HG03139 (cell line): ENCODE data around the gene NCAPH2.
A peak's percentile ranks its signal among the peaks of the same experiment; 100 is the strongest.

ENCODE experiments used
- ATAC-seq: cut with Tn5 transposase; IDR thresholded peaks from one replicate; pipeline ENCODE4 v1.9.1; 2021; ENCODE audit not compliant: unreplicated experiment

Gene NCAPH2

DNA sequence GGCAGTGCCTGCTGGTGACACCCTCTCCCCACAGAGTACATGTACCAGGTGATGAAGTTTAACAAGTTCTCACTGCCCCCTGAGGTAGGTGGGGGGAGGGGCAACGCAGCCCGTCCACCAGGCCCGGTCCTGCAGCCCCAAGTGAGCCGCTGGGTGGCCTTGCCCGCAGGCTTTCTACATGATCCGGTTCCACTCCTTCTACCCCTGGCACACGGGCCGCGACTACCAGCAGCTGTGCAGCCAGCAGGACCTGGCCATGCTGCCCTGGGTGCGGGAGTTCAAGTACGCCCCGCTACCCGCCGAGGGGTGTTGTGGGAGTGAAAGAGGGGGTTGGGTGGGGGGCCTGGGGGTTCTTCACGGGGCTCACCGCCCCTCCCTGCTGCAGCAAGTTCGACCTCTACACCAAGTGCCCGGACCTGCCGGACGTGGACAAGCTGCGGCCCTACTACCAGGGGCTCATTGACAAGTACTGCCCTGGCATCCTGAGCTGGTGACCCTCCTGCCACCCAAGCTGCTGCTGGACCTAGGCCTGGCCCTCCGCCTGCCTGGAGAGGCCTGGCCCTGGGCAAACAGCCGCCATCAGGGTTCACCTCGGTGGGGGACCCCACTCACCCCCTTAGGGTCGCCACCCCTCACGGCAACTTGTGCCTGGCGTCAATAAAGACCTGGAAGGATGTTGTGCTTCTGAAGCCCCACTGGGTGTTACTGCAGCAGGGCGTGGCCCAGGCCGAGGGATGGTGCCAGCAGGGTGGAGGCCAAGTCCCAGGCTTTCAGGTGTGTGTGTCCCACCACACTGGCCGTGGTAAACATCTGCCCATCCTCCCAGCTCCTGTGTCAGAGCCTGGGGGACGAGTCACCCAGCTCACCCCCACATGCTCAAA is 18.4 kb upstream of the NCAPH2 start:
- ATAC-seq = no peak

DNA sequence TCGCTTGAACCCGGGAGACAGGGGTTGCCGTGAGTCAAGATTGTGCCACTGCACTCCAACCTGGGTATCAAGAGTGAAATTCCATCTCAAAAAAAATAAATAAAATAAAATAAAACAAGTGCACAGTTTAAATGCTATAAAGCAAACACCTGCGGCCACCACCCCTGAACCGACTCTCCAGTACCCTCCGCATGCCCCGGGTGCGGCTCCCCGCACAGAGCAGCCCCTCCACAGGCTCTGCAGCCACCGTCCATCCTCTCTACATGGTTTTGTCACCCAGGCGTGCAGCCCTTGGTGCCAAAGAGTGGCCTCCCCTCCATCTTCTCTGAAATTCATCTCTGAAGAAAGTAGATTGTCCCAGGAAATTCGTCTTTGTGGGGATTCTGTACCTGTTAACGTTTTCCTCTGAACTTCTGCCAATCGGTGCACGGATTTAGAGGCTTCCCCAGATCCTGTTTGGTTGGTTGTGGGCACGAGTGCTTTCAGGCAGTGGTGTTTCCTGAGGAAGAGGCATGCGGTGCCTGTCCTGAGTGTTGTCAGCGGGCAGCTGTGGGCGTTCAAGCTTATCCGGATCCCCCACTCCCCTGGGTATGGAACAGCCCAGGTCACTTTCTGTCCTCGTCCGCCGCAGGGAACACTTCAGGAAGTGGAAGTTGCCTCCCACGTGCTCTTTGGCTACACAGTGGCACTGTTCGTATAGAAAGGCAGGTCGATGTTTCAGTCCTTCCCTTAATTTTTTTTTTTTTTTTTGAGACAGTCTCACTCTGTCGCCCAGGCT is 17.3 kb upstream of the NCAPH2 start:
- no peak for ATAC-seq

- no peak for ATAC-seq
Observed at GRCh38 chr22:50497093-50497492, 10.9 kb upstream of the NCAPH2 start.

GRCh38 chr22:50498322-50498890 is 9.6 kb upstream of the NCAPH2 start:
- no peak for ATAC-seq

DNA sequence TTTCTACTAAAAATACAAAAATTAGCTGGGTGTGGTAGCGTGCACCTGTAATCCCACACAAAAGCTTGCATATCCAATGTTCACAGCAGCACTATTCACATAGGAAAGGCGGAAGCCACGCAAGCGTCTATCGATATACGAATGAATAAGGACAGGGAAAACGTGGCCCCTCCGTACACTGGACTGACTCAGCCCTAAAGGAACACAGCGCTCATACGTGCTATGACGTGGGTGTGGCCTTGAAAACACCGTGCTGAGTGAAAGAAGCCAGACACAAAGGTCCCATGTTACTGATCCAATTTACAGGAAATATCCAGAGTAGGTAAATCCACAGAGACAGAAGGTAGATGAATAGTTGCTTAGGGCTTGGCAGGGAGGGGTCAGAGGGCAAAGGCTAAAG is 7.6 kb upstream of the NCAPH2 start:
- no peak for ATAC-seq

GRCh38 chr22:50502096-50502495 is 5.9 kb upstream of the NCAPH2 start:
- no peak for ATAC-seq

GRCh38 chr22:50502628-50503474 is 5.2 kb upstream of the NCAPH2 start:
- no peak for ATAC-seq

- no peak for ATAC-seq
Observed at GRCh38 chr22:50503475-50504145, 4.4 kb upstream of the NCAPH2 start.

DNA sequence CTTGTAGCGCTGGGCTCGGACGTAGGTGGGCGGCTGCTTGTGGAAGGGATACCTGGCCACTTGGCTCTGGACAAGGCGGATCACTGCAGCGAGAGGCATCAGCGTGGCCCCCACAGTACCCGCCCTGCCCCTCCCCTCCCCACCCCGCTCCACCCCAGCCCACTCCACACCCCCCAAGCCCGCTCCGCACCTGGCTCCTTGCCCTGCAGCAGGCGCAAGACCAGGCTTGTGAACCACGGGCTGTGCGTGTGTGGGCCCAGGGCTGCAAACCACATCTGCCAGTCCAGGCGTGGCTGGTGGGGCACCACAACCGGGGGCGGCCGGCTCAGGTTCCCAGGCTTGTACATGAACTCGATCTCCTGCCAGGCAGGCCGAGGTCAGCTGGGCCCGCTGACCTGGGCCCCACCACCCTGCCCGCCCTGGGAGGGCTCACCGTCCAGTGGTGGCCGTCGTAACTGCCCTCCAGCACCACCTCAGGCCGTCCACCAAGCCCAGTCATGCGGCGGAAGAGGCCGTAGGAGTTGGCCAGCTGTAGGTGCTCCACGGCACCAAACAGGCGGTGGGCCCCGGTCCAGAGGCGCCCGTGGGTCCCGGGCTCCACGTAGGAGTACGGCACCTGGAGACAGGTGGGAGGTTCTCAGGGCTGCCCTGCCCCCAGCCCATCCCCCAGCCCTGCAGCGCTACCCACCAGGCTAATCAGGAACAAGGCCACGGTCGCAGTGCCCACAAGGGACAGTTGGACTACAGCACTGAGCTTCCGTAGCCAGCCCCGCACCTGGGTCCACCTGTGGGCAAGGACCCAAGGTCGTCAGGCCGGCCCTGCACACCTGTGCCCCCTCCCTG is 3.4 kb upstream of the NCAPH2 start:
- ATAC-seq = no peak

- ATAC-seq = no peak
Observed at GRCh38 chr22:50505276-50505775, 2.7 kb upstream of the NCAPH2 start.

GRCh38 chr22:50505776-50506610 is 2.0 kb upstream of the NCAPH2 start:
- no peak for ATAC-seq

GRCh38 chr22:50506611-50507420 is 1.2 kb upstream of the NCAPH2 start:
- no peak for ATAC-seq

- ATAC-seq = peak; percentile 44
Observed at GRCh38 chr22:50507421-50507990, 518 bp upstream of the NCAPH2 start, which contains the start of gene LMF2. Gene LMF2 (minus strand): TSS chr22:50507702. CDS start chr22:50507675, 27 bp downstream.

DNA sequence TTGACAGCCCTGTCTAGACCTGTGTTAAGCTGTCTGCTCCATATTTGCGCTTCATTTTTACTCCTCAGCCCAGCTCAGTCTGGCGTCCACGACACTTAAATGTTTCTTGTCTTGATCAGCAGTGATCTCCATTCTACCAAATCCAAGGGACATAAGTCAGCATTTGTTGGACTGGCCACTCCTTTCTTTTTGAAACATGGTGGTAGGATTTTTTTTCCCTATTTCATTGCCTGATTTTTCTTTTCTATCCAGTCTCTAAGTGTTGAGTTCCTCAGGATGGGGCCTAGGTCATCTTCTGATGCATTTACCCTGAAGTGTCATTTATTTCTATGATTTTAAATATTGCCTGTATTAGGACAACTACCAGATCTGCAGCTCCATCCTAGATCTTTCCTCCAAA is 873 bp downstream of the NCAPH2 start:
- ATAC-seq = no peak

- ATAC-seq = no peak
Observed at GRCh38 chr22:50513175-50513574, 5.2 kb downstream of the NCAPH2 start.

DNA sequence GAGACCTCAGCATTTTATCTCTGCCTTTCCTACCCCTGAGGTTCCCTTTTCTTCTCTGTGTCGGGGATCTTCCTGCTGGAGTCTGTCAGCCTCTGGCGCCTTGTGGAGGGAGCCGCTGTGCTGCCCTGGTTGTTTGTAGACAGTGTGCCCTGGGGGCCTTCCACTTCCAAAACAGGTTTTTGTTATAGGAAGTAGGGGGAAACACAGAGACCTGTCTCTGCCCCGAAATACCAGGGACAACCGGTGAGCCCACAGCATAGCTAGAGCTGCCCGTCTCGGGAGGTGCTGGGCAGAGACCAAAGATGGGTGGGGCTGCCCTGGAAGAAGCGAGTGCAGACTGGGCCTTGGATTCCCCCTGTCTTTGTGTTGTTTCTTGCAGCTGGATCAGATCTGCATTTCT is 8.0 kb downstream of the NCAPH2 start:
- ATAC-seq = no peak

- no peak for ATAC-seq
Observed at GRCh38 chr22:50516891-50517290, 8.9 kb downstream of the NCAPH2 start.
